GM21619 (cell line): ENCODE measurements around the gene MYOD1.

ENCODE experiments used
- ATAC-seq: cut with Tn5 transposase; IDR thresholded peaks from one replicate; pipeline ENCODE4 v1.9.1; 2021; ENCODE audit not compliant: unreplicated experiment

MYOD1 gene

DNA sequence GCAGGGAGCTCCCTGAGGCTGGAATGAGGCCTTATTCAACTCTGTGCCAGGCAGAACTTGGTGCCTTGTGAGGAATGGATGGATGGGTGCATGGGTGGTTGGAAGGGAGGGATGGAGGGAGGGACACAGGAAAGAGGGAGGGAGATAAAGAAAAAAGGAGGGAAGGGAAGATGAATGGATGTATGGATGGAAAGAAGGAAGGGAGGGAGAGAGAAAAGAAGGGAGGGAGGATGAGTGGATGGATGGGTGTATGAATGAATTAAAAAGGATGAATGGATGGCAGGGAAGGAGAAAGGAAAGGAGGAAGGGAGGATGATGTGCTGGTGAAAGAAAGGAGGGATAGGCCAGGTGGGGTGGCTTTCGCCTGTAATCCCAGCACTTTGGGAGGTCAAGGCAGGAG lies 49.8 kb downstream of the MYOD1 start:
- ATAC-seq = no peak

DNA sequence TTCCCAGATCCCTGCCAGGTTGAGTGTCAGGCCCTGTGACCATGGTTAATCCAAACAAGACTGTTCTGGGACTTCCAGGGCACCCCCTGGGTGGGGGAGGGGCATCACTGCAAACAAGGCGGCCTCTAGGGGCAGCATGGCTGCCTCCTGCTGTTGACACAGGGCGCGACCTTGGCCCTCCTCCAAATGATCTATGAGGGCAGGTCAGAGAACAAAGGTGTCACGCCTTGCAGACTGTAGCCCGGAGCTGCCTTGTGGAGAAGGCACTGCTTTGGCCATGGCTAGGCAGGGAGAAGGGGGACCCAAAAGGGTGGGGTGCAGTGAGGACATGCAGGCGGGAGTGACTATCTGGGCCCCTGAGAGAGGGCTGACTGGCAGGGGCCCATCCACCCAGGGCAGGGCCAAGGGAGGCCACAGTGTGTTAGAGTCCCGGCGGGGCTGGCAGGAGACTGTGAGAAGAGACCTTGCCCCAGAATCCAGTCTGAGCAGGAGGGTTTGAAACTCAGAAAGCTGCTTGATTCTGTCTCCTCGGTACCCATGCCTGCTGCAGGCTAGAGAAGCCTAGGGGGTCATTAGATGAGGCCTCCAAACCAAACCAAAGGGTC lies 50.8 kb downstream of the MYOD1 start:
- no peak for ATAC-seq

DNA sequence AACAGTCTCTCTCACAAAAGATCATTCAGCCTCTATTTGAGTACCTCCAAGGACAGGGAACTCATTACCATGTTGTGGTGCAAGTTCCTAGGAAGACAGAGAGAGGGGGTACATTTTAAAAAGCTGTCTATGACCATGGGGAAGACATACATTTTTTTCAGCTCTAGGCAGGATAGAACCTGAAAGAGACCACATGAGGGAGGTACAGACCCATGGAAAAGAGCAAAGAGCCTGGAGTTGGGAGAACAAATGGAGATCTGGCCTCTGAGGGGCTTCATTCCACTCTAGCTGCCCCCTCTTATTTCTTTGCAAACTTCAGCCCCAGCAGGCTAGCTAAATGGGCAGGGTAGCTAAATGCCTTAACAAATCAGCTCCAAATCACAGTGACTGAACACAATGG lies 51.5 kb downstream of the MYOD1 start:
- no peak for ATAC-seq

DNA sequence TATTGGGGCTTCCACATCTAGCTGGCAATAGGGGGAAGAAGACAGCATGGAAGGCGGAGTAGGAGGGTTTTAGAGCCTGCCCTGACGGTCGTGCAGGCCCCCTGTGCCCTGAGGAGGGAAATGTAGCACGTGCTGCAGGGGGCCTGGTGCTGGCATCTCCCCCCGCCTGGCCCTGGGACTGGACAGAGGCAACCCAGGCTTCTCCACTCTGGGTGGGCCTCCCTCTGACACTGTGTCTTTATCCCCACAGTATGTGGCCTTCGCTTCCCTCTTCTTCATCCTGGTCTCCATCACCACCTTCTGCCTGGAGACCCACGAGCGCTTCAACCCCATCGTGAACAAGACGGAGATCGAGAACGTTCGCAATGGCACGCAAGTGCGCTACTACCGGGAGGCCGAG lies 52.0 kb downstream of the MYOD1 start:
- ATAC-seq = no peak
